ENCODE results near the gene SPTBN5. TPM values are rescaled to one million over a fixed set of nuclear protein-coding genes. Genes with fewer than 3 reads are reported as not detected.

Gene SPTBN5
- total and polyA plus RNA-seq, 12 donors, result under 0.01 to 6.8 (median 0.55) TPM

DNA sequence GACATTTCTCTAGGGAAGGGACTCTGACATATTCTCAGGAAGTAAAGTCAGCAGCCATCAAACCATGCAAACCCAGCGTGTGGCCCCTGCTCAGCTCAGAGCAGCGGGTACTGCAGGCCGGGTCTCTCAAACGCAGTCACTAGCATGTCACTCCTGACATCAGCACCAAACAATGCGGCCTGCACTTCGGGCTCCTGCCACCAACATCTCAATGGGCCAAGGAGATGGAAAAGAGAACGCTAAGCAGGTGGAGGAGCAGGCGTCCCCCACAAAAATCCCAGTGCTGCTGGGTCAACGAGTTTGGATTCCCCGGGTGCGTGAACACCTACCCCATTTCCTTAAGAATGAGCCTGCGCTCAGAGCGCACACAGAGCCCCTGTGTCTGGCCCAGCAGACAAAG is 9.9 kb upstream of the SPTBN5 start:
- Histone ChIP-seq H3K27me3 (no peaks in the 10 kb centered on the region), H3K9me3 (replicated peaks in 1 of 3) (no peaks in the 10 kb centered on the region), H3K4me1 (replicated peaks in 1 of 2) (no peaks in the 10 kb centered on the region), H3K4me3 (no peak overlapping the region), H3K27ac (no peak overlapping the region), H3K36me3 (replicated peaks in 1 of 2) (peaks cover 0 to 14% of the 10 kb centered on the region in 2 donors)
- intact Hi-C loops (cut with DNase I), result no loop called here
- TF ChIP-seq POLR2A (IDR thresholded peaks at IDR 0.05), result no peak
- TF ChIP-seq, protein P1, sequence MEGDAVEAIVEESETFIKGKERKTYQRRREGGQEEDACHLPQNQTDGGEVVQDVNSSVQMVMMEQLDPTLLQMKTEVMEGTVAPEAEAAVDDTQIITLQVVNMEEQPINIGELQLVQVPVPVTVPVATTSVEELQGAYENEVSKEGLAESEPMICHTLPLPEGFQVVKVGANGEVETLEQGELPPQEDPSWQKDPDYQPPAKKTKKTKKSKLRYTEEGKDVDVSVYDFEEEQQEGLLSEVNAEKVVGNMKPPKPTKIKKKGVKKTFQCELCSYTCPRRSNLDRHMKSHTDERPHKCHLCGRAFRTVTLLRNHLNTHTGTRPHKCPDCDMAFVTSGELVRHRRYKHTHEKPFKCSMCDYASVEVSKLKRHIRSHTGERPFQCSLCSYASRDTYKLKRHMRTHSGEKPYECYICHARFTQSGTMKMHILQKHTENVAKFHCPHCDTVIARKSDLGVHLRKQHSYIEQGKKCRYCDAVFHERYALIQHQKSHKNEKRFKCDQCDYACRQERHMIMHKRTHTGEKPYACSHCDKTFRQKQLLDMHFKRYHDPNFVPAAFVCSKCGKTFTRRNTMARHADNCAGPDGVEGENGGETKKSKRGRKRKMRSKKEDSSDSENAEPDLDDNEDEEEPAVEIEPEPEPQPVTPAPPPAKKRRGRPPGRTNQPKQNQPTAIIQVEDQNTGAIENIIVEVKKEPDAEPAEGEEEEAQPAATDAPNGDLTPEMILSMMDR (IDR thresholded peaks at IDR 0.05), result no peak
- DNase-seq, result no peak
- 75 to 91% (median 90%) methylated on average over 11 to 13 of the region's 13 CpGs for WGBS, 4 donors

DNA sequence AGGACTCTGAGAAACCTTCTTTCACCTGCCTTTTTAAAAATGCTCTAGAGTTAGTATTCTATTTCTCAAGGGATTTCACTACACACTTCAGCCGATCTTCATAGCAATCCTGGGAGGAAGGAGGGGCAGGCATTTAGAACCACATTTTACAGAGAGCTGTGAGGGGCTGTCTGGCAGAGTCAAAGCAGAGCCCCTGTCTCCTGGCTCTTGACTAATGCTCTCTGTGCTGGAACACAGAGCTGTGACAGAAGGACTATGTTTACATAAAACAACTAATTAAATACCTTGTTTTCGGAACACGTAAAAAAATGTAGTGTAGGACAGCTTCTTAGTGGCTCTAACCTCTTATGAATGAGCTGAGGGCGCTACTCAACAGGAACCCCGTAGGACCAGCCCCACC is 7.6 kb upstream of the SPTBN5 start:
- Histone ChIP-seq H3K9me3 (replicated peaks in 1 of 3) (no peaks in the 10 kb centered on the region), H3K27me3 (no peaks in the 10 kb centered on the region), H3K36me3 (replicated peaks in 1 of 2) (peaks cover 0 to 8% of the 10 kb centered on the region in 2 donors), H3K4me3 (no peak overlapping the region), H3K4me1 (replicated peaks in 1 of 2) (no peaks in the 10 kb centered on the region), H3K27ac (no peak overlapping the region)
- WGBS, 4 donors, result 87 to 98% (median 93%) methylated on average over 5 of the region's 5 CpGs
- intact Hi-C loops (cut with DNase I), result no loop called here
- no peak for TF ChIP-seq POLR2A (IDR thresholded peaks at IDR 0.05)
- TF ChIP-seq, protein P1 (IDR thresholded peaks at IDR 0.05), result no peak
- no peak for DNase-seq

DNA sequence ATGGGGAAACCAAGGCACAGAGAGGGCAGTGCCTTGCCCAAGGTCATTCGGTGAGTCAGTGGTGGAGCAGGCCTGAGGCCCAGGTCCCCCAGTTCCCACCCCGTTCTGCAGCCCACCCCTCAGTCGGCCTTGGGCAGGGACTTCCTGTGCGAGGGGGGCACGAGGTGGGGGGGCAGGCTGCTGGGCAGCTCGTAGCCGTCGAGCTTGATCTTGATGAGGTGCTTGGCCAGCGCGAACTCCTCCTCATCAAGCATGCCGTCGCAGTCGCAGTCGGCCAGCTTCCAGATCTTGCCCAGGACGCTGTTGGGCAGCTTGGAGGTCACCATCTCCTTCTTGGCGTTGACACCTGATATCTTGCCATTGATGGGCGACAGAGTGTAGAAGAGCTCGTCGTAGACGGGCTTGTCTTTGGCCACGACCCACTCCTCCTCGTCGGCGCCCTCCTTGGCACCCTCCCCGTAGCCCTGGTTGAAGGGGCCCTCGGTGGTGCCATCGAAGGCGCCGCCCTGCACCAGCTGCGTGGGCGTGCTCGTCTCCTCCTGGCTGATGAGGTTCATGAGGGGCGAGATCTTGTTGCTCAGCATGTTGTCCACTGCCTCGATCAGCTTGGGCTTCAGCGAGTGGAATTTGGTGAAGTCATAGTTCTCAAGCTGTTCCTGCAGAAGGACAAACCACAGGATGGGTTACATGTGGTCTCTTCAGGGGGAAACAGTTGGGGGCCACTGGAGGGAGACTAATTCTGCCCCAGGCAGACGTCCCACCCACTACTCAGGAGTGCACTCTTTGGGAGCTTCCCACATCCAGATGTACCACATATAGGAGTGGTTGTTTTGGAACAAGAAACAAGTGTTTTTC is 6.9 kb upstream of the SPTBN5 start:
- no peaks in the 10 kb centered on the region for H3K4me1 ChIP-seq (replicated peaks in 1 of 2)
- WGBS, 4 donors, result 88 to 92% (median 90%) methylated on average over 20 to 36 of the region's 36 CpGs
- no peaks in the 10 kb centered on the region for H3K27me3 ChIP-seq
- no peaks in the 10 kb centered on the region for H3K9me3 ChIP-seq (replicated peaks in 1 of 3)
- H3K27ac ChIP-seq, result no peak overlapping the region
- no peak for TF ChIP-seq POLR2A (IDR thresholded peaks at IDR 0.05)
- TF ChIP-seq, protein P1 (IDR thresholded peaks at IDR 0.05), result no peak
- no peak overlapping the region for H3K4me3 ChIP-seq
- intact Hi-C loops (cut with DNase I), result no loop called here
- peaks cover 0 to 8% of the 10 kb centered on the region in 2 donors for H3K36me3 ChIP-seq (replicated peaks in 1 of 2)
- no peak for DNase-seq

DNA sequence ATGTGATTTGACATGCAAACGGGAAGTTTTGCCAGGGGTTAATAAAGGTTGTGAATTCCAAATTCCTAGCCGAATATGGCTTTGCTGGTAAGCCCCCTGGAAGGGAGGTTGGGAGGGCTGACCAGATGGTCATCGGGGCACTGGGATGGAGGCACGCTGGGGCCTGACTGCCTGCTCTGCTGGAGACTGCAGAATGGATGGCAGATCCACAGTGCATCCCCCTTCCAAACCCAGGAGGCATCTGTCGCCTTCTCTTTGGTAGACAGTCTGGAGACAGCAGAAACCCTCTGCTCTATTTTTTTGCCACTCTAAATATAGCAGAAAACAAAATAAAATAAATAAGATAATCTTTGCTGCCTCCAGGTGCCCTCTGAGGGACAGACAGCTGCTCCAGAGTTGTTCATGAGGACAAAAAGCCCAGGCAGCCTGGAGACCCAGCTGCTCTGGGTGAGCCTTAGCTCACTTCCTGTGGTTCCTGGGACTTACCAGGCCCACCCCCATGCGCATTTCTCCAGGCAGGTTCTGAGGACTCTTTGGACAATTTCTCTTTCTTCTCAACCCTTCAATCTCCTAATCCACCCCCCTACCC is 6.1 kb upstream of the SPTBN5 start:
- no peak overlapping the region for H3K4me3 ChIP-seq
- peaks cover 2 to 3% of the 10 kb centered on the region in 2 donors for H3K4me1 ChIP-seq (replicated peaks in 1 of 2)
- intact Hi-C loops (cut with DNase I), result no loop called here
- H3K9me3 ChIP-seq (replicated peaks in 1 of 3), result no peaks in the 10 kb centered on the region
- TF ChIP-seq POLR2A (IDR thresholded peaks at IDR 0.05), result no peak
- TF ChIP-seq, protein P1 (IDR thresholded peaks at IDR 0.05), result no peak
- H3K36me3 ChIP-seq (replicated peaks in 1 of 2), result peaks cover 0 to 8% of the 10 kb centered on the region in 2 donors
- DNase-seq, result no peak
- WGBS, 4 donors, result 80 to 87% (median 83%) methylated on average over 6 of the region's 6 CpGs
- H3K27ac ChIP-seq, result no peak overlapping the region
- H3K27me3 ChIP-seq, result no peaks in the 10 kb centered on the region
